GM15510 (cell line): Measurements from ENCODE around the gene SPATA2L.

Experiments
- POLR2A ChIP-seq: IDR thresholded peaks from 3 replicates; pipeline ENCODE4 v1.6.1; 2011; ENCODE audit warnings: borderline replicate concordance; ENCODE audit not compliant: insufficient read length; ENCODE audit errors: extremely low read depth

Gene SPATA2L

DNA sequence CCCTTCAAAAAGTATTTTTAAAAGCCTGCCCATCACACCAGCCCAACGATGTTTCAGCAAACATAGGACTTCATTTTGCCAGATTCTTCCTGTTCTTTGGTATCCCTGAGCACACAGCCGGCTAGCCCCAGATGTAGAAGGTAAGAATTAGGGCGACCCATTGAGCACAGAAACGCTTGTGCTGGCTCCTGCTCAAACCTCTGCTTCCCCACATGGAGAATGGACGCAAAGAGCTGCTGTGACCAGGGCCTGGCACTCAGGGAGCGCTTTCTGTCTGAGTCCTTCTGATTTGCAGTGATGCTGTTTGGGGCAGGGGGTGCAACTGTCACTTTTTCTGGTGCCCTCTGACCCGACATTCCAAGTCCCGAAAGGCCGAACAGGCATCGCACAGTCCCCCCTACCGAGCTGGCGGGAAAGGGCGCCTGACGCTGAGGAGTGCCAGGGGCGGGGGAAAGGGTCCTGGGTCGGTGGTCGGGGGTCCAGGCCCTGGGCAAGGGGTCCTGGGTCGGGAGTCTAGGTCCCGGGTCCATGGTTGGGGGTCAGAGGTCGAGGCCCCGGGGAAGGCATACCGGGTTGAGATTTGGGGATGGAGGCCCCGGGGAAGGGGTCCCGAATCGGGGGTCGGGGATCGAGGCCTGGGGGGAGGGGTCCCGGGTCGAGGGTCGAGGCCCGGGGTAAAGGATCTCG, 44.9 kb downstream of the SPATA2L start:
- TF ChIP-seq POLR2A = no peak

DNA sequence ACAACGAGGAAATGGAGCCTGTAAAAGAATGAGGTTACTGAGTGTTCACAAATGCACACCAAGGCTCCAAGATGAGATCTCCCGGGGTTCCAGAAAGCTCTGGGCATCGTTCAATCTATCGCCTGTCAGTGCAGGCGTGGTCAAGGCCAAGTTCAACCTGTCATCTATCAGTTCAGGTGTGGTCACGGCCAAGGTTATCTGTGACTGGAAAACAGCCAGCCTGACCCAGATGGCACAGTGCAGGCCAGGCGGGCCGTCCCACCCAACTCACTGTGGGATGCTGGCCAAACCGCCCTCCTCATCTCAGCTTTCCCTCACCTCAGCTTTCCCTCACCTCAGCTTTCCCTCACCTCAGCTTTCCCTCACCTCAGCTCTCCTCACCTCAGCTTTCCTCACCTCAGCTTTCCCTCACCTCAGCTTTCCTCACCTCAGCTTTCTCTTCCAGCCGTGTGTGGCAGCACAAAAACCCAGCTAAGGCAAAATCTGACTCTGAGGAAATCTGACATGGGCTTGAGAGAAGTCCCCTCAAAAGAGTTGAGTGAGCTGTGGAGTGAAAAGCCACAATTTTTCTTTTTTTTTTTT, 46.4 kb downstream of the SPATA2L start:
- TF ChIP-seq POLR2A = no peak

DNA sequence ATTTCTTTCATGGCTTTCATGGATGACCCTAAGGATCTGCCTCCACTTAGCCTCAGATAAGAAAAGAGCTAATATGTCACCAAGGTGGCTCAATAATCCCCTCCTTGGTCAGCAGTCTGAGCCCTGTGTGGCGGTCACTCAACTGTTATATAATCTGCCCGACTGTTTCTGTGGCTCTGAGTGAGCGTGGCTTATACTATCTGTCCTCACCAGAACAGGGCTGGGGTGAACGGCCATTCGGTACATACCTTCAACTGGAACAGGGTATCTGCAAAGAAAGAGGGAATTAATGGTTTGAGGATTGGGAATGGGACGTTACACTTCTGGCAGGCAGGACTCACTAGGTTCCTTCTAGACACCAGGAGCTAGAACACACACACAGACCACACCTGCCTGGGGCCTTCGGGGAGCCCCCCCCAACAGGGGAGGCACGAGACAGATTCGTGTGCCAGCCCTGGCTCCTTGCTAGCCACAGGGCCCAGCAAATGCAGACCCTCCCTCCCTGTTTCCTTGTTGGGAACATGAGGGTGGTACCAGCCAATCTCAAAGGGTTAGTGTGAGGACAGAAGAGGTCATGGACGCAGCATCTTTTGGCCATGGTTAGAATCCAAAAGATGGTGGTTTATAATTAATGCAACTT, 47.7 kb downstream of the SPATA2L start:
- no peak for TF ChIP-seq POLR2A

DNA sequence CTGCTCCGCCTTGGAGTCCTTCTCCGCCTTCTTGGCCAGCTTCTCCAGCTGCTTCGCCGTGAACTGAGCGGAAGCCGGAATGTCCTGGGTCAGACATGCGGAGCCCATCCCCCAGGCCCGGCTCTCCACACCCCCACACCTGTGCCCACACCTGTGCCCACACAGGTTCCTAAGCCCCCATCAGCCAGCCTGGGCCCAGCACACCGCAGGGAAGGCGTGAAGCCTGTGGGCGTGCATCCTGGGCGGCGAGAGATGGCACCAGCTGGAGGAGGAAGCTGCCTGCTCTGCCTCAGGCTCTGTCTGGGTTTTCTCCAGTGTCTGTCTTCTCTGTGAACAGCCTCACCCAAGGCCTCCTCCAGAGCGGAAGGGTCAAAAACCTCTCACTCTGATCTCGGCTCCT, 49.9 kb downstream of the SPATA2L start:
- no peak for TF ChIP-seq POLR2A

DNA sequence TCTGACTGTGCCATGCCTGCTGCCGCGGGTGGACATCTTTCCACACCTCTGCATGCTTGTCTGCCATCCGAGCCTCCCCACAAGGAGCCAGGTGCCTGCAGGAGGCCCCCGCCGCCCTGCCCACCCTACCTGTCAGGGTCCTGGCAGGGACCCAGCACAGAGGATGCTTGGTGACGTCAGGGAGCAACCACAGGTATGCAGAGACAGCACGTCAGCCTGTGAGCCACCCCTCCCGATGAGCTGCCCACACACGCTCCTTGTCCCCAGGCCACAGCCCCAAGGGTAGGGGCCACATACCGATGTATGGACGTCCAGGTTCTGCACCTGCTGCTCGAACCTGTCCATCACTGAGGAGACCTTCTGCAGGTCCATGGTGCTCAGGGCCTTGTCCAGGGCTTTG, 54.6 kb downstream of the SPATA2L start:
- TF ChIP-seq POLR2A = no peak
